CD4-positive, CD25-positive, alpha-beta regulatory T cell (primary cell): Measurements from ENCODE around the gene ITGAD. TPM values are rescaled to one million over a fixed set of nuclear protein-coding genes. Genes with fewer than 3 reads are reported as not detected.

Experiments
- ATAC-seq, 2 donors: fragments of 150-1000 bp; cut with Tn5 transposase; one replicate each; pipeline ENCODE4 v1.10.0; 2021; ENCODE audit warnings: low read depth in 2 of 2, moderate number of reproducible peaks in 2 of 2, moderate library complexity in 1 of 2
- DNase-seq, 3 donors: peaks; one replicate each; pipeline versions ENCODE4 v3.0.0 to v3.0.0-alpha.2; 2012 to 2022; ENCODE audit warnings: mixed read lengths in 1 of 3
- H3K27ac ChIP-seq: one replicate; pipeline ENCODE4 v1.7.0; 2013; ENCODE audit warnings: mild to moderate bottlenecking, low read length; ENCODE audit not compliant: insufficient read depth, poor library complexity, severe bottlenecking
- H3K27me3 ChIP-seq: one replicate; pipeline ENCODE4 v1.7.0; 2013; ENCODE audit warnings: low read length; ENCODE audit not compliant: control insufficient read depth, insufficient read depth
- H3K36me3 ChIP-seq: one replicate; pipeline ENCODE4 v1.7.0; 2013; ENCODE audit warnings: mild to moderate bottlenecking, low read length, moderate library complexity; ENCODE audit not compliant: control insufficient read depth, insufficient read depth
- H3K4me1 ChIP-seq: 2 replicates; pipeline ENCODE4 v1.7.0; 2013; ENCODE audit warnings: mild to moderate bottlenecking, low read length; ENCODE audit not compliant: insufficient read depth, control insufficient read depth, poor library complexity, severe bottlenecking
- H3K4me3 ChIP-seq: one replicate; pipeline ENCODE4 v1.7.0; 2013; ENCODE audit warnings: low read depth, mild to moderate bottlenecking, low read length, moderate library complexity
- H3K9me3 ChIP-seq, 2 experiments: 1 replicate in 1 of 2; 2 replicates in 1 of 2; pipeline ENCODE4 v1.7.0; 2013; ENCODE audit warnings: low read length in 2 of 2, mild to moderate bottlenecking in 1 of 2, moderate library complexity in 1 of 2; ENCODE audit not compliant: control insufficient read depth in 2 of 2
- H3K27ac Mint-ChIP-seq, 3 donors: one replicate each; pipeline ENCODE4 v1.8.0; 2020 to 2022; ENCODE audit warnings: mild to moderate bottlenecking in 3 of 3, mixed read lengths in 3 of 3, moderate library complexity in 2 of 3
- H3K27me3 Mint-ChIP-seq: one replicate; pipeline ENCODE4 v1.8.0; 2022; ENCODE audit warnings: mild to moderate bottlenecking, mixed read lengths
- H3K36me3 Mint-ChIP-seq: one replicate; pipeline ENCODE4 v1.8.0; 2020; ENCODE audit warnings: mixed read lengths
- H3K4me1 Mint-ChIP-seq, 4 donors: one replicate each; pipeline ENCODE4 v1.8.0; 2020 to 2022; ENCODE audit warnings: mixed read lengths in 4 of 4, mild to moderate bottlenecking in 1 of 4
- H3K4me3 Mint-ChIP-seq, 4 donors: one replicate each; pipeline ENCODE4 v1.8.0; 2020 to 2022; ENCODE audit warnings: mild to moderate bottlenecking in 4 of 4, mixed read lengths in 4 of 4, moderate library complexity in 3 of 4
- H3K9me3 Mint-ChIP-seq, 7 donors: one replicate each; pipeline ENCODE4 v1.8.0; 2020 to 2022; ENCODE audit warnings: mixed read lengths in 7 of 7, mild to moderate bottlenecking in 3 of 7, moderate library complexity in 2 of 7
- polyA plus RNA-seq, 4 donors: library from polyadenylated mRNA; unstranded; fragments of 300-500 nt; fragmentation: Illumina TruSeq; gene quantifications; one replicate each; pipeline ENCODE4 v1.2.3, GENCODE V29; 2021
- total RNA-seq: library from RNA; stranded (reverse); gene quantifications from one replicate; pipeline ENCODE4 v1.2.3, GENCODE V29; 2022

The ITGAD gene
- total and polyA plus RNA-seq, 5 donors from 2014 or later = not detected

DNA sequence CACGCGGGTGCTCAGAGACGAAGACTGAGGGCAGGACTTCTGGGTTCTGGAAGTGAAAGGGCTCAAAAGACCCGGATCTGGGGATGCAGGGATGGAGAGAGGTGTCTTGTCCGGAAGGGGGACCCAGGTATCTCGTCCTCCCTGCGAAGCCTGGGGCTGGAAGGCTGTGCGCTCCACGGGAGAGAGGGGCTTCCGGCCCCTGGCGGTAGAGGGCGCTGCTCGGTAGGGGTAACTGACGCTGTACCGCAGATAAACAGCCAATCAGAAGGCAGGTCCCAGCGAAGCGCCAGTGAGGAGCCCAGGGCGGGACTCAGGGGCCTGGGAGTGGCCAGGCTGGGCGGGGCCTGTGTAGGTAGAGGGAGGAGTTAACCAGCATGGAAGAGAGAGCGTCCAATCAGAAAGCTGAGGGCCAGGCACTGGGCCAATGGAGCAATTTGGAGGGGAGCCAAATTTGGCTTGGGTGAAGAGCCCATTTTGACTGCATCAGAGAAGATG is 79.6 kb downstream of the ITGAD start:
- Mint-ChIP-seq H3K9me3 (peaks cover 0 to 3% (median 0%) of the 10 kb centered on the region in 7 donors), H3K27me3 (peaks cover 9% of the 10 kb centered on the region)
- no peak for ATAC-seq

DNA sequence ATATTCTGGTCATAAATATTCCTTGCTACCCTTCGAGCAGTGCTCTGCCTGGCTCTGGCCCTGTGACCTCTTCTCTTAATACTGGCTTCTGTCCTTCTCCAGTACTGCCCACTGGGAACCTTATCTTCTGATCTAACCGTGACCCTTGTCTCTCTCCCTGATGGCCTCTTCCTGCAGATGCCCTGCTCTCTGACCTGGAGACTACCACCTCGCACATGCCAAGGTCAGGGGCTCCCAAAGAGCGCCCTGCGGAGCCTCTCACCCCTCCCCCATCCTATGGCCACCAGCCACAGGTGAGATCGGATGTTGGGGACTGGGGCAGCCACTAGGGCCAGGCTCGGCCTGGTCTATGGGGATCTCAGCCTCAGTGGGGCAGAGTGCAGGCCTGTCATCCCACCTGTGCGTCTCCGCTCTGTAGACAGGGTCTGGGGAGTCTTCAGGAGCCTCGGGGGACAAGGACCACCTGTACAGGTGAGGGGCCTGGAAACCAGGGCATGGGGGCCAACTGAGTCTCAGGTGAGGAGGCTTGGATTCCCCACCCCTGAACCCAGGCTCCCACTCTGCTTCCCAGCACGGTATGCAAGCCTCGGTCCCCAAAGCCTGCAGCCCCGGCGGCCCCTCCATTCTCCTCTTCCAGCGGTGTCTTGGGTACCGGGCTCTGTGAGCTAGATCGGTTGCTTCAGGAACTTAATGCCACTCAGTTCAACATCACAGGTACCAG is 80.3 kb downstream of the ITGAD start:
- Mint-ChIP-seq H3K27me3 (peaks cover 9% of the 10 kb centered on the region), H3K9me3 (peaks cover 0 to 3% (median 0%) of the 10 kb centered on the region in 7 donors), H3K4me3 (peak overlapping the region; percentile 13 to 84 (median 46)), H3K4me1 (peaks cover 0 to 29% (median 6%) of the 10 kb centered on the region in 4 donors), H3K27ac (peak overlapping the region in 1 of 3 donors; percentile 14), H3K36me3 (no peaks in the 10 kb centered on the region)
- Histone ChIP-seq H3K36me3 (no peaks in the 10 kb centered on the region), H3K27ac (no peak overlapping the region), H3K9me3 (no peaks in the 10 kb centered on the region), H3K4me3 (no peak overlapping the region), H3K27me3 (no peaks in the 10 kb centered on the region), H3K4me1 (peaks cover 33% of the 10 kb centered on the region)
- DNase-seq (no peak), ATAC-seq (no peak)

More for the DNA sequence above, 79.6 kb downstream of the ITGAD start:
- DNase-seq = peak in 1 of 3 donors; percentile 48
- peaks cover 33% of the 10 kb centered on the region for H3K4me1 ChIP-seq
- no peaks in the 10 kb centered on the region for H3K36me3 ChIP-seq
- Mint-ChIP-seq H3K36me3 (no peaks in the 10 kb centered on the region), H3K27ac (peak overlapping the region in 1 of 3 donors; percentile 67), H3K4me1 (peaks cover 0 to 24% (median 8%) of the 10 kb centered on the region in 4 donors), H3K4me3 (peak overlapping the region; percentile 72 to 97 (median 82))
- H3K9me3 ChIP-seq = no peaks in the 10 kb centered on the region
- no peak overlapping the region for H3K4me3 ChIP-seq
- no peaks in the 10 kb centered on the region for H3K27me3 ChIP-seq
- H3K27ac ChIP-seq = no peak overlapping the region

DNA sequence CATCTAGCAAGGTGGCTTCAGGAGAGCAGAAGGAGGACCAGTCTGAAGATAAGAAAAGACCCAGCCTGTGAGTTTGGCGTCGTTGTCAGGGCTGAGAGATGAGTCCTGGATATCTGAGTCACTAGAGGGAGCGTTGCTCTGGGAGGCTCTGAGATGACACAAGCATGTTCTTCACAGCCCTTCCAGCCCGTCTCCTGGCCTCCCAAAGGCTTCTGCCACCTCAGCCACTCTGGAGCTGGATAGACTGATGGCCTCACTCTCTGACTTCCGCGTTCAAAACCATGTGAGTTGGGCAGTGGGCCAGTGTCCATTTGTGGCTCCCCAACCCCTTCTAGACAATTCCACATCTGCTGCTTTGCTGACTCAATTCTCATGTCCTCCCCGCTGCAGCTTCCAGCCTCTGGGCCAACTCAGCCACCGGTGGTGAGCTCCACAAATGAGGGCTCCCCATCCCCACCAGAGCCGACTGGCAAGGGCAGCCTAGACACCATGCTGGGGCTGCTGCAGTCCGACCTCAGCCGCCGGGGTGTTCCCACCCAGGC is 81.1 kb downstream of the ITGAD start:
- no peaks in the 10 kb centered on the region for H3K36me3 Mint-ChIP-seq
- Histone ChIP-seq H3K27ac (no peak overlapping the region), H3K4me3 (no peak overlapping the region), H3K27me3 (no peaks in the 10 kb centered on the region), H3K9me3 (no peaks in the 10 kb centered on the region), H3K4me1 (peaks cover 33% of the 10 kb centered on the region), H3K36me3 (no peaks in the 10 kb centered on the region)
- H3K4me1 Mint-ChIP-seq = peaks cover 0 to 31% (median 6%) of the 10 kb centered on the region in 4 donors
- peaks cover 9% of the 10 kb centered on the region for H3K27me3 Mint-ChIP-seq
- DNase-seq (no peak), ATAC-seq (no peak)
- H3K27ac Mint-ChIP-seq = no peak overlapping the region
- H3K4me3 Mint-ChIP-seq = peak overlapping the region in 1 of 4 donors; percentile 84
- H3K9me3 Mint-ChIP-seq = no peaks in the 10 kb centered on the region

DNA sequence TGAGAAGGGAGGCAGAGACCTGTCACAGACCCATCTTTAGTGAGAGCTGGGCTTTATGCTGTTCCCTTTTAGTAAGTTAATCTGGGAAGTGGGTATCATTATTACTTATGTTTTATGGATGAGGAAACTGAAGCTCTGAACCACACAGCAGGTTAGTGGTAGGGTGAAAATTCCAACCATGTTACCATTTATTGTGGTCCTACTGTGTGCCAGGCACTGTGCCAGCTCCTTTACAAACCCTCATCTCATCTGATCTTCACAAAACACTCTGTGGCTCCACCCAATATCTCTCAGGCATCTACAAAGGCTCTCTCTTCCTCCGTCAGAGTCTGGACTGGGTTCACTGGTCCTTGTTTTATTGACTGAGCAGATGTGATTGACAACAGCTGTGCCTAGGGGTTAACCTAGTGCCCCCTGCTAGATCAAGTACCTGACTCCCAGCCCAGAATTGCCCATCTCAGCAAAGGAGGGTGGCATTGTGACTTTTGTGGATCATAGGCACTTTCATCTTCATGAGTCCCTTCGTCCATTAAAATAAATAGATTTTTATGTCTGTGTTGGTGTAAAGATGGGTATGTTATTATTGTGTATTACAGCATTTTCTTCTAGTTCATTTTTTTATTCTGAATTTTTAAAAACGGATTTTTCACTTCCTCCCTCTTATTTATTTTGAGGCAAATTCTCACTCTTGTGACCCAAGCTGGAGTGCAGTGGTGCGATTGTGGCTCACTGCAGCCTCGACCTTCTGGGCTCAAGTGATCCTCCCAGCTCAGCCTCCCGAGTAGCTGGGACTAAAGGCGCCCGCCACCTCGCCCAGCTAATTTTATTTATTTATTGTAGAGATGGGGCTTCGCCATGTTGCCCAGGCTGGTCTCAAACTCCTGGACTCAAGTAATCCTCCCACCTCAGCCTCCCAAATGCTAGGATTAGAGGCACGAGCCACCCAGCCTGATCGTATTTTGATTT is 81.9 kb downstream of the ITGAD start:
- peak overlapping the region; percentile 5 to 89 (median 65) for H3K4me3 Mint-ChIP-seq
- peaks cover 9% of the 10 kb centered on the region for H3K27me3 Mint-ChIP-seq
- Histone ChIP-seq H3K27me3 (no peaks in the 10 kb centered on the region), H3K4me3 (no peak overlapping the region), H3K36me3 (no peaks in the 10 kb centered on the region), H3K27ac (no peak overlapping the region), H3K4me1 (peaks cover 33% of the 10 kb centered on the region), H3K9me3 (no peaks in the 10 kb centered on the region)
- ATAC-seq (no peak), DNase-seq (no peak)
- no peaks in the 10 kb centered on the region for H3K9me3 Mint-ChIP-seq
- no peak overlapping the region for H3K27ac Mint-ChIP-seq
- no peaks in the 10 kb centered on the region for H3K36me3 Mint-ChIP-seq
- H3K4me1 Mint-ChIP-seq = peaks cover 0 to 31% (median 6%) of the 10 kb centered on the region in 4 donors

DNA sequence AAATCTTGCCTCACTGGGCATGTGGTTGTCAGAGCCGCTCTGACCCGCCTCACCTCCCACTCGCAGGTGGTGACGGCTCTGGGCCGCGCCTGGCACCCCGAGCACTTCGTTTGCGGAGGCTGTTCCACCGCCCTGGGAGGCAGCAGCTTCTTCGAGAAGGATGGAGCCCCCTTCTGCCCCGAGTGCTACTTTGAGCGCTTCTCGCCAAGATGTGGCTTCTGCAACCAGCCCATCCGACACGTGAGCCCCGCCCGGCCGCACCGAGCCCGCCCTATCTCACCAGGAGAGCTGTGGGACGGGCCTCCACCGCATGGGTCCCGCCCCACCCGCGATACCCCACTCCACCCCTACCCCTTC is 82.8 kb downstream of the ITGAD start:
- peaks cover 9% of the 10 kb centered on the region for H3K27me3 Mint-ChIP-seq
- Histone ChIP-seq H3K4me3 (no peak overlapping the region), H3K27ac (no peak overlapping the region), H3K27me3 (no peaks in the 10 kb centered on the region), H3K4me1 (peaks cover 33% of the 10 kb centered on the region), H3K9me3 (no peaks in the 10 kb centered on the region), H3K36me3 (no peaks in the 10 kb centered on the region)
- DNase-seq (peak in 1 of 3 donors; percentile 27), ATAC-seq (no peak)
- H3K4me1 Mint-ChIP-seq = peaks cover 0 to 31% (median 6%) of the 10 kb centered on the region in 4 donors
- H3K36me3 Mint-ChIP-seq = no peaks in the 10 kb centered on the region
- H3K27ac Mint-ChIP-seq = peak overlapping the region in 2 of 3 donors; percentile 56 to 88
- H3K9me3 Mint-ChIP-seq = no peaks in the 10 kb centered on the region
- peak overlapping the region; percentile 78 to 89 (median 81) for H3K4me3 Mint-ChIP-seq

Other genes with a start within 250 kb of the ITGAD start
- 0.39 TPM for gene PRSS36, start 243.3 kb upstream of the ITGAD start, total RNA-seq
- gene PRSS36, start 243.3 kb upstream of the ITGAD start, polyA plus RNA-seq = 1 to 10 TPM in 3 of 4 donors, under 1 TPM in 1; 0.46 to 1.4 (median 1.2) TPM
- 918 TPM for gene FUS, start 213.2 kb upstream of the ITGAD start, total RNA-seq
- 100 to 1,000 TPM; 119 to 147 (median 132) TPM for gene FUS, start 213.2 kb upstream of the ITGAD start, polyA plus RNA-seq
- gene PYCARD, start 190.6 kb upstream of the ITGAD start, total RNA-seq = 25.0 TPM
- gene PYCARD, start 190.6 kb upstream of the ITGAD start, polyA plus RNA-seq = 10 to 100 TPM; 50.6 to 82.9 (median 68.3) TPM
- 0.20 TPM for gene TRIM72, start 179.2 kb upstream of the ITGAD start, total RNA-seq
- not detected for gene TRIM72, start 179.2 kb upstream of the ITGAD start, polyA plus RNA-seq
- gene PYDC1, start 176.2 kb upstream of the ITGAD start, total RNA-seq = not detected
- gene PYDC1, start 176.2 kb upstream of the ITGAD start, polyA plus RNA-seq = not detected
- gene ITGAM, start 133.4 kb upstream of the ITGAD start, total RNA-seq = 13.1 TPM
- 1 to 10 TPM in 3 of 4 donors, under 1 TPM in 1; 0.71 to 4.8 (median 1.4) TPM for gene ITGAM, start 133.4 kb upstream of the ITGAD start, polyA plus RNA-seq
- 1.9 TPM for gene ITGAX, start 38.2 kb upstream of the ITGAD start, total RNA-seq
- under 1 TPM in 1 of 4 donors, not detected in 3; 0.47 TPM for gene ITGAX, start 38.2 kb upstream of the ITGAD start, polyA plus RNA-seq
- not detected for gene COX6A2, start 35.0 kb downstream of the ITGAD start, total RNA-seq
- gene COX6A2, start 35.0 kb downstream of the ITGAD start, polyA plus RNA-seq = not detected
- gene ZNF843, start 49.5 kb downstream of the ITGAD start, total RNA-seq = 0.12 TPM
- under 1 TPM in 2 of 4 donors, not detected in 2; 0.06 to 0.09 TPM for gene ZNF843, start 49.5 kb downstream of the ITGAD start, polyA plus RNA-seq
- 11.4 TPM for gene ARMC5, start 66.2 kb downstream of the ITGAD start, total RNA-seq
- 1 to 10 TPM; 4.0 to 5.9 (median 5.6) TPM for gene ARMC5, start 66.2 kb downstream of the ITGAD start, polyA plus RNA-seq
- 1.6 TPM for gene TGFB1I1, start 78.8 kb downstream of the ITGAD start, total RNA-seq
- 1 to 10 TPM in 2 of 4 donors, under 1 TPM in 2; 0.33 to 5.0 (median 1.5) TPM for gene TGFB1I1, start 78.8 kb downstream of the ITGAD start, polyA plus RNA-seq
- 3.8 TPM for gene SLC5A2, start 89.8 kb downstream of the ITGAD start, total RNA-seq
- gene SLC5A2, start 89.8 kb downstream of the ITGAD start, polyA plus RNA-seq = 1 to 10 TPM in 3 of 4 donors, under 1 TPM in 1; 0.76 to 2.2 (median 1.4) TPM
- 44.7 TPM for gene RUSF1, start 115.1 kb downstream of the ITGAD start, total RNA-seq
- gene RUSF1, start 115.1 kb downstream of the ITGAD start, polyA plus RNA-seq = 10 to 100 TPM; 17.9 to 21.9 (median 21.4) TPM
- not detected for gene AHSP, start 134.6 kb downstream of the ITGAD start, total RNA-seq
- not detected for gene AHSP, start 134.6 kb downstream of the ITGAD start, polyA plus RNA-seq